Peyer's patch (tissue), 4 donors: Measurements from ENCODE around the gene KRTAP10-12.

Experiments
- POLR2A ChIP-seq, 2 donors: fragments of 450-650 bp; IDR thresholded peaks; one replicate each; pipeline ENCODE4 v1.5.1; 2017; ENCODE audit warnings: antibody characterized with exemption in 2 of 2, mild to moderate bottlenecking in 2 of 2, moderate library complexity in 2 of 2
- TF ChIP-seq, protein P1 (sequence below), 6 experiments: fragments of 450-650 bp in 4 of 6; fragments of 200-600 bp in 2 of 6; sonication (generic) in 1 of 6; IDR thresholded peaks; one replicate each; pipeline ENCODE4 v1.5.1; 2017 to 2019; ENCODE audit warnings: antibody characterized with exemption in 6 of 6, mild to moderate bottlenecking in 3 of 6, moderate library complexity in 1 of 6

- TF ChIP-seq POLR2A (IDR thresholded peaks at IDR 0.05) = no peak
- TF ChIP-seq, protein P1, sequence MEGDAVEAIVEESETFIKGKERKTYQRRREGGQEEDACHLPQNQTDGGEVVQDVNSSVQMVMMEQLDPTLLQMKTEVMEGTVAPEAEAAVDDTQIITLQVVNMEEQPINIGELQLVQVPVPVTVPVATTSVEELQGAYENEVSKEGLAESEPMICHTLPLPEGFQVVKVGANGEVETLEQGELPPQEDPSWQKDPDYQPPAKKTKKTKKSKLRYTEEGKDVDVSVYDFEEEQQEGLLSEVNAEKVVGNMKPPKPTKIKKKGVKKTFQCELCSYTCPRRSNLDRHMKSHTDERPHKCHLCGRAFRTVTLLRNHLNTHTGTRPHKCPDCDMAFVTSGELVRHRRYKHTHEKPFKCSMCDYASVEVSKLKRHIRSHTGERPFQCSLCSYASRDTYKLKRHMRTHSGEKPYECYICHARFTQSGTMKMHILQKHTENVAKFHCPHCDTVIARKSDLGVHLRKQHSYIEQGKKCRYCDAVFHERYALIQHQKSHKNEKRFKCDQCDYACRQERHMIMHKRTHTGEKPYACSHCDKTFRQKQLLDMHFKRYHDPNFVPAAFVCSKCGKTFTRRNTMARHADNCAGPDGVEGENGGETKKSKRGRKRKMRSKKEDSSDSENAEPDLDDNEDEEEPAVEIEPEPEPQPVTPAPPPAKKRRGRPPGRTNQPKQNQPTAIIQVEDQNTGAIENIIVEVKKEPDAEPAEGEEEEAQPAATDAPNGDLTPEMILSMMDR (IDR thresholded peaks at IDR 0.05) = no peak
Measured at GRCh38 chr21:44692798-44693512, 4.0 kb upstream of the KRTAP10-12 start.
